Adrenal gland (tissue), 12 donors: Measurements from ENCODE around the gene ITPR1. TPM values are rescaled to one million over a fixed set of nuclear protein-coding genes. Genes with fewer than 3 reads are reported as not detected.

ENCODE experiments used
- DNase-seq, 7 donors: peaks; one replicate each; pipeline ENCODE4 v3.0.0-alpha.2; 2019 to 2020
- H3K27ac ChIP-seq, 5 donors: fragments of 200-600 bp; sonication (generic) in 4 of 5; 1 replicate in 3 of 5; 2 replicates in 2 of 5; pipeline versions ENCODE4 v1.5.1 to v1.8.0; 2016 to 2020; ENCODE audit warnings: mild to moderate bottlenecking in 1 of 5
- H3K27me3 ChIP-seq: fragments of 200-600 bp; 2 replicates; pipeline ENCODE4 v1.8.0; 2021
- H3K36me3 ChIP-seq, 2 donors: fragments of 200-600 bp; replicated peaks in 1 of 2; 1 replicate in 1 of 2; 2 replicates in 1 of 2; pipeline versions ENCODE4 v1.5.1 to v1.8.0; 2018 to 2022
- H3K4me1 ChIP-seq, 2 donors: fragments of 200-600 bp; replicated peaks in 1 of 2; 1 replicate in 1 of 2; 2 replicates in 1 of 2; pipeline versions ENCODE4 v1.5.1 to v1.8.0; 2018 to 2021
- H3K4me3 ChIP-seq, 4 donors: fragments of 200-600 bp; sonication (generic) in 3 of 4; one replicate each; pipeline ENCODE4 v1.5.1; 2016 to 2018
- H3K9me3 ChIP-seq, 3 donors: fragments of 200-600 bp; sonication (generic) in 1 of 3; replicated peaks in 1 of 3; 1 replicate in 2 of 3; 2 replicates in 1 of 3; pipeline versions ENCODE4 v1.5.1 to v1.8.0; 2016 to 2021
- CTCF ChIP-seq, 6 experiments: fragments of 450-650 bp in 4 of 6; fragments of 200-600 bp in 2 of 6; sonication (generic) in 1 of 6; IDR thresholded peaks; 1 replicate in 5 of 6; 2 replicates in 1 of 6; pipeline versions ENCODE4 v1.5.1 to v1.8.0; 2016 to 2021; ENCODE audit warnings: antibody characterized with exemption in 6 of 6, mild to moderate bottlenecking in 2 of 6, moderate library complexity in 1 of 6
- POLR2A ChIP-seq, 2 donors: fragments of 450-650 bp; IDR thresholded peaks; one replicate each; pipeline ENCODE4 v1.6.1; 2017; ENCODE audit warnings: antibody characterized with exemption in 2 of 2, mild to moderate bottlenecking in 2 of 2, moderate library complexity in 1 of 2
- WGBS, 4 donors: extraction: QIAGEN DNeasy Blood & Tissue Kit in 2 of 4; methylation state at CpG; one replicate each; pipeline versions ENCODE4 v1.1.5 to v1.1.7; 2013 to 2017; 5-methylcytosine and 5-hydroxymethylcytosine counted together
- intact Hi-C, 2 donors: fragments of 100-400 bp; cut with DNase I; formaldehyde crosslinking; loops; one replicate each; pipeline versions ENCODE4 v1.14.1 to v1.15.0; 2022 to 2023
- polyA plus RNA-seq, 3 donors: library from polyadenylated mRNA; stranded (reverse); fragments of 200-250 nt in 2 of 3; fragments of 350-450 nt in 1 of 3; fragmentation: Illumina TruSeq in 1 of 3; extraction: RNeasy Lipid Tissue Mini Kit (QIAGEN cat#74804) in 1 of 3; gene quantifications; one replicate each; pipeline ENCODE4 v1.2.3, GENCODE V29; 2013 to 2014
- total RNA-seq, 9 donors: library from RNA; depleted of rRNA in 4 of 9; stranded (reverse); fragments of >200 nt in 4 of 9; fragments of 120-200 nt in 1 of 9; fragmentation: NEBNext Ultra II Directional in 1 of 9; extraction: Animal tissue kit (Norgen Biotek cat#: 25700) in 1 of 9; gene quantifications; one replicate each; pipeline versions ENCODE4 v1.1.0 to v1.2.4, GENCODE V29; 2013 to 2023
- donor health status: healthy with polysubstance abuse.
- donor health status: Bipolar disorder and iron deficiency.
- donor health status: DM: yes; HTN: yes; CAD: no.
- donor health status: DM: no; HTN: no; CAD: no.
- donor health status: DM: no; HTN: no; CAD: no.
- donor health status: DM: yes; HTN: yes; CAD: no.

ITPR1 gene
- total and polyA plus RNA-seq, 12 donors, result 21.6 to 198 (median 76.6) TPM

DNA sequence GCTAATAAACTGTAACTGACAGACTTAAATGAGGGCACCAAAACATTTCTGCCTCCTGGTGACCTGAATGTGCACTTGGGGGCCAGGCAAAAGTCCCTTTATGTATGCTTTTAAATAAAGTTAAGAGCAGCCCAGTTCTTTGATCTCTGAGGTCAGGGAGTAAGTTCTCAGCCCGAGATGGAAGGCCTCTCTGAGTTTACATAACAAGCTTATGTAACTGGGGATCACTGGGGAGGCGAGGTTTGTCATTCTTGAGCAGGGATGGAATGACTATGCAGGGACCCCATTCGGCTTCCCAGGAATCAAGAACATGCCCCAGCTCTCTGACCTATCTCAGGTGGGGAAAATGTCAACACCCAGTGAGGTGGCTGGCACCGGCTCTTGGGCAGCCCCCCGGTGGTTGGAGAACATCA, 287.4 kb downstream of the ITPR1 start:
- Histone ChIP-seq H3K27ac (peak overlapping the region in 1 of 5 donors; percentile 54), H3K4me1 (peaks cover 0 to 11% of the 10 kb centered on the region in 2 donors), H3K9me3 (no peaks in the 10 kb centered on the region), H3K27me3 (no peaks in the 10 kb centered on the region), H3K4me3 (no peak overlapping the region), H3K36me3 (peaks cover 0 to 12% of the 10 kb centered on the region in 2 donors)
- no peak for DNase-seq
- intact Hi-C loops, result no loop called here
- TF ChIP-seq POLR2A (IDR thresholded peaks at IDR 0.05) (no peak), CTCF (IDR thresholded peaks at IDR 0.05) (no peak)
- WGBS, 4 donors, result 57 to 71% (median 67%) methylated on average over 1 to 5 of the region's 5 CpGs

GRCh38 chr3:4782095-4782494, 288.9 kb downstream of the ITPR1 start:
- Histone ChIP-seq H3K27me3 (no peaks in the 10 kb centered on the region), H3K27ac (no peak overlapping the region), H3K9me3 (no peaks in the 10 kb centered on the region), H3K4me1 (peaks cover 0 to 7% of the 10 kb centered on the region in 2 donors), H3K4me3 (no peak overlapping the region), H3K36me3 (peaks cover 0 to 12% of the 10 kb centered on the region in 2 donors)
- intact Hi-C loops, result no loop called here
- no peak for TF ChIP-seq CTCF (IDR thresholded peaks at IDR 0.05)
- 84 to 93% (median 91%) methylated on average over 3 of the region's 3 CpGs for WGBS, 4 donors
- no peak for DNase-seq

DNA sequence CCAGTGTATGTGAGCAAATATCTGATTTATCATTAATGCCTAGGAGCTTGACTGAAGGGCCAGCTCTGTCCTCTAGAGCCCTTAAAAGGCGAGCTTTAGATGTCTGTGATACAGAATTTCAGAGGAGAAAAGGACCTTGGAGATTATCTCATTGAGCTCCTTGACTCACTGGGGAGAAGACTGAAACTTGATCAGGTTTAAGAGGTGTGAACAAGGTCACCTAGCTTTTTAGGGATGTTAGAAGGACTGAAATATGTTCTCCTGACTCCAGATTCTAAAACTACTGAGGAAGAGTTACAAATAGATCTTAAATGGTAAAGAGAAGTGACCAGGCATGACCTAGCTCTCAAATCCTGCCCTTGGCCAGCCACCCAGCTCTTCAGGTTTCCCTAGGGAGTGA, 292.4 kb downstream of the ITPR1 start:
- intact Hi-C loops, result no loop called here
- Histone ChIP-seq H3K9me3 (no peaks in the 10 kb centered on the region), H3K4me1 (peaks cover 0 to 2% of the 10 kb centered on the region in 2 donors), H3K27ac (no peak overlapping the region), H3K4me3 (no peak overlapping the region), H3K27me3 (no peaks in the 10 kb centered on the region), H3K36me3 (peaks cover 0 to 24% of the 10 kb centered on the region in 2 donors)
- DNase-seq, result no peak
- TF ChIP-seq CTCF (IDR thresholded peaks at IDR 0.05) (no peak), POLR2A (IDR thresholded peaks at IDR 0.05) (no peak)
- 76 to 96% (median 87%) methylated on average over 1 of the region's 1 CpG for WGBS, 4 donors

DNA sequence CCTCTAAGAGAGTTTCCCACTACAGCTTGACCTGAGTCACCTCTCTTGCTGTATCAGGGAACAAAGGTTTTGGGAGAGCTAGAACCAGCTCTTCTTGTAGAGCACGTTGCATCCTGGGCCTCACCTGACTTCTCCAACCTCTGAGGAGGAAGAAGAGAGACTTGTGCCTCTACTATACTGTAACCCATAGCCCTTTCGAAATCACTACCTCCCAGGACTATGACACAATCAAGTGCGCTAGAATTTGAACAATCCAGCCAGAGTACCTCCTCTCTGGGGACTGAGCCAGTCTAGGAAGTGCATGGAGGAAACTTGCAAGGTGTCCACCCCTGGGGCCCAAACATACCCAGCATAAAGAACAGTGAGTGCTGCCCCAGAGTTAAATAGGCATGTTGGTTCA, 293.3 kb downstream of the ITPR1 start:
- Histone ChIP-seq H3K27me3 (no peaks in the 10 kb centered on the region), H3K27ac (no peak overlapping the region), H3K4me1 (no peaks in the 10 kb centered on the region), H3K36me3 (peaks cover 0 to 28% of the 10 kb centered on the region in 2 donors), H3K9me3 (no peaks in the 10 kb centered on the region), H3K4me3 (no peak overlapping the region)
- DNase-seq, result no peak
- 91 to 97% (median 92%) methylated on average over 3 of the region's 3 CpGs for WGBS, 4 donors
- intact Hi-C loops, result no loop called here
- TF ChIP-seq POLR2A (IDR thresholded peaks at IDR 0.05) (no peak), CTCF (IDR thresholded peaks at IDR 0.05) (no peak)
